ENCODE results near the gene UAP1.
"Not testable (repeated sequence)": the region's sequence is repeated elsewhere in the genome, so short reads cannot be mapped to it uniquely, and the experiment has no call there.

The UAP1 gene

DNA sequence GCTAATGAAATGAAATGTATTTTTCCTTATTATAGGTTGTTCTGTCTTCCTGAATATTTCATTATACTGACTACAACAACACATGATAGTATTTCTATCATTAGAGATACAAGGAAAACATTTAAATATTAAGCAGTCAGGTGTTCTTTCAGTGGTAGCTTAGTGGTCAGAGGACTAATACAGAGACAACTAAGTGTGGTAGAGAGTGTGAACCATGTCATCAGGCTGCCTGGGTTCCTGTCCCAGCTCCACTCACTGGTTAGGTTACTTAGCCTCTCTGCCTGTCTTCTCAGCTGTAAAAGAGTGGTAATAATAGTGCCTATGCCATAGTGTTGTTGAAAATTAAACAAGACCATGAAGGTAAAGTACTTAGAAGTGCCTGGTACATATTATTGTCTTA lies 3.9 kb downstream of the UAP1 start:
- no peak for DNase-seq

DNA sequence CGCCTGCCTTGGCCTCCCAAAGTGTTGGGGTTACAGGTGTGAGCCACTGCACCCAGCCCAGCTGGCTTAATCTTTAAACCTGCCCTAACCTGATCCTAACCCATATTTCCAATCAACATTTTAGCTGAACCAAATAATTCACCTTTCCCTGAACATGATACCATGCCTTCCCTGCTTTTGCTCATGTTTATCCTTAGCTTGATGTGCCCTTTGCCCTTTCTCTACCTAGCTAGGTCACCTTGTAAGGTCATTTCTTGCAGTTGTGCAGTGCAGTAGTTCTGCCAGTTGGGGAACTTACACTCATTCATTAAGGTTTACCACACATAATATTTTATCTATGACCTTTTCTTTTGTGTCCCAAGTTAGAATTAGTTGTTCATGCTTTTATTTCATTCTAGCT lies 5.3 kb downstream of the UAP1 start:
- no peak for DNase-seq

DNA sequence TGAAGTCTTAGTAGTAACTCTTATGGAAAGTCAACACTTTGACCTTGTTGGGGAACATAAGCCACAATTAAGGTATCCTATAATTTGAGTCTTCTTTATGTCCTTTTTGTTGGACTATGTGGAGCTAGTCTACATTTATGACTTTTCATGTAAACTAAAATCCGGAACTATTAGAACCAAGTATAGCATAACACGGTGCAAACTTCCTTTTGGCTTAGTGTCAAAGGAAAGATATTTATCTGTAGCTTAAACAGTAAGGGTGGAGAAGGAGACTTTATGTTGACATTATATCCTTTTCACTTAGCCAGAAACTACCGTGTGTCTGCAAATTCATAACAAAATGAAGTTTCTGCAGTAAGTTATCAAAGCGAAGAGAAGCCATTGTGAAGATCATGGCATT lies 7.3 kb downstream of the UAP1 start:
- no peak for DNase-seq

DNA sequence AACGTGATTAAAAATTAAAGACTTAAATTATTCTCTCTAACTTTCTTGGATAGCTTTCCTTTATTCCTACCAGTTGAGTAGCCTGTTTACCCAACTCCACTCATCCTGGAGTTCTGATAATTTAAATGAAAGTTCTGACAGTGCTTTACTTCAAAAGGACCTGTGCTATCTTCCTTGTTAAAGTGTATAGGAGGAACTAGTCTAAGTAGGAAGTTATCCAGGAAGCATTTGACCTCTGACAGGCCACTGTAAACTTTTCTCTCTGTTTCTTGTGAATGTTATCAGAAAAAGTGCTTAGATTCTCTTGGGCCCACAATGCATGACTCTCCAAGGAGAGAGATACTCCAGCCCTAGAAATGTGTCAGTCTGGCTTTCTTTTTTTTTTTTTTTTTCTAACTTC lies 9.2 kb downstream of the UAP1 start:
- no peak for DNase-seq

DNA sequence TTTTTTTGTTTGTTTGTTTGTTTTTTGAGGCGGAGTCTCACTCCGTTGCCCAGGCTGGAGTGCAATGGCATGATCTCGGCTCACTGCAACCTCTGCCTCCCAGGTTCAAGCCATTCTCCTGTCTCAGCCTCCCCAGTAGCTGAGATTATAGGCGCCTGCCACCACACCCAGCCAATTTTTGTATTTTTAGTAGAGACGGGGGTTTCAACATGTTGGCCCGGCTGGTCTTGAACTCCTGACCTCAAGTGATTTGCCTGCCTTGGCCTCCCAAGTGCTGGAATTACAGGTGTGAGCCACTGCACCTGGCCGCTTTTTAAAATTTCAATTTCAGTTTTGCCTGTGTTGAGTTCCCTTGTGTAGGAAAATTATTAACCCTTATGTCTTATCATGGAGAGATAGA lies 9.6 kb downstream of the UAP1 start:
- not testable (repeated sequence) for DNase-seq

DNA sequence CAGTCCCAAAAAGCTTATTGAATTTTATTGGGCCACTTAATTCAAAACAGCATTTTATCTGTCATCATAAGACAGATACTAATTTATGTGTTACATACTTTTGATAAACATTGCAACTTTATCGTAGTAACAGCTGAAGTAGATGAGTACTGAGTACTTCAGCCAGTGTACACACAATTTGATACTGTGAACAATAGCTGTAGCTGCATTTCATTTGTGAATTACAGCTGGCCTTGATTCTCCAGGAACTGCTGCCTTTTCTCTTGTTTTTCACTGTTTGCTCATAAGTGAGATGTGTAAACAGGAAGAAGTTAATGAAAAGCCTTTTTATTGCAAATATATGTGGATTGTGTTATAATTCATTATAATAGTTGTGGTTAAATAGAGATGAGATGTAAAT lies 10.2 kb downstream of the UAP1 start:
- DNase-seq = no peak

DNA sequence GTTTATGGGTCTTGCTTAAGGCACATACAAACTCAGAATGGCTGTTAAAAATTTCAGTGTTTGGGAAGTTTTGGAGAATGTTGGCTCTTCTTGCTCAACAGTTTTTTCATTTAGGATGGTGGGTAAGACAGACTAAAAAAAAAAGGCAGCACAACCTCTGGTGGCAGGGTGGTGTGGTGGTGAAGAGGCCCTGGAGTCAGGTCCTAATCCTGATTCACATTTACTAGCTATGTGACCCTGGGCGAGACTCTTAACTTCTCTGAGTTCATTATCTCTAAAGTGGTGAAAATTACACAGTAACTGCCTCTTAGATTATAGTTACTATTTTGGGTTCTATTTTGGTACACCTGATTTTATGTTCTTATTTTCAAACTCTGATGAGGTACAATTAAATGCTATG lies 11.6 kb downstream of the UAP1 start:
- no peak for DNase-seq

DNA sequence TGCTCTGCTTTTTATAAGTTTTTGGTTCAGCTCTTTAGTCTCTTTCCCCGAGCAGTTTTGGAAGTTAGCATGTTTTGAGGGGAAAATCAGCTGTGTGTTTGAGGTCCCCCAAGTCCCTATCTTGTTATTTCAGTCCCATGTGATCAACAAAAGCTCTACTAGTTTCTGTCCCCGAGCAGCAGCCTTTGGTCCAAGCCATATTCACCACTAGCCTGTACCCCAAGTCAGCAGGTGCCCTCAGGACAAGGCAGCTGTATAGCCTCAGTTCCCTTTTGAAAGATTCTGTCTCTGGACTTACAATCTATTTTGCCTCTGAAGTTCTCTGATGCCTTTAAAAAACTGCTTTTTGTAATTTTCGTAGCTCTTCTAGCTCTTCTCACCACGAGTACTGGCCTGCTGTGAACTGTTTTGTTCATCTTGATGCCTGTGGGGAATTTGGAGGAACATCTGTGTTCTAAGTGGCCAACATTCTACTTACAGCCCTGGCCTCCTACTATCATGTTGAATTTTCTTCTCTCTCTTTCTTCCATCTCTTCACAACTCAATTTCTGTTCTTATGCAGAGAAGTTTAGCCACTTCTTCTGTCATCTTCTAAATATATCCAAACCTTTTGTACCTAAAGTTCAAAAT lies 16.7 kb downstream of the UAP1 start:
- DNase-seq = no peak

DNA sequence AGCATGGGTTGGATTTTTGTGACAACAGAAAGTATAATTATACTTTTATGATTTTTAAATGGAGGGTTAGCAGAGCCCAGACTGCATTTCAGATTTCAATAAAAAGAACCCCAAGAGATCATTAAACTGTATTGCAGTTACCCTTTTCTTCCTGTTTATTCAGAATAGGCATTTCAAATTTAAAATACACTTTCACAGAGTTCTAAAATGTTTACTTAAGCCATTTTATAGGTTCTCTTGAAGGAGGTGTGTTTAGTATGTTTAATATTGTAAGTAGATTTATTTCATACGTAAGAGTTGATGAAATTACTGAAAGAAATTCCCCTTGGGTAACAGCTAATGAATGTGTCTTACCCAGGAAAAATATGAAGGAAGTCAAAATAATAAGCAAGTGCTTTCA lies 17.4 kb downstream of the UAP1 start:
- no peak for DNase-seq

DNA sequence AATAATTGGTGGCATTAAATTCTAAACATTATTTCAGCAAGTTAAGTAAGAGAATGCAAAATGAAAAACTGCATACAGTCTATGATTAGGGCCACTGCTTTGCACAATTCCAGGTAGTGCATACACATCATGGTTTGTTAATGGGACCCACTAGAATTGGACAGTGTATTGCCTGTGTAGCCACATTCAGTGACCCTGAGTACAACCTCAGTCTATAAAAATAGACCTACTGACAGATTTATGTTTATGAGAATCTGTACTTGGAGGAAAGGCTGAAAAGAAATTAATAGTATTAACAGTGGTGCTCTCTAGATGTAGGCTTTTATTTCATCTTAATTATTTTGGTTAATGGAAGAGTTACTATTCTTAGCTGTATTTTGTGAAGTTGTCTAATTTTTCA lies 18.8 kb downstream of the UAP1 start:
- no peak for DNase-seq

DNA sequence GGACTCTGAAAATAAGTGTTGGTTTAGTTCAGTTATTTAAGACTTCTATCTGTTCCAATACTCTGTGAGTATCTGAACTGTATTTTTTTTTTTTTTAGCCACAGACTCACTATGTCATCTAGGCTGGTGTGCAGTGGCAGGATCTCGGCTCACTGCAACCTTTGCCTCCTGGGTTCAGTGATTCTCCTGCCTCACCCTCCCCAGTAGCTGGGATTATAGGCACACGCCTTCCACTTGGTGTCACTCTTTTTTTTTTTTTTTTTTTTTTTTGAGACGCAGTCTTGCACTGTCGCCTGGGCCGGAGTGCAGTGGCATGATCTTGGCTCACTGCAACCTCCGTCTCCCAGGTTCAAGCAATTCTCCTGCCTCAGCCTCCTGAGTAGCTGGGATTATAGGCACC lies 21.4 kb downstream of the UAP1 start:
- not testable (repeated sequence) for DNase-seq

DNA sequence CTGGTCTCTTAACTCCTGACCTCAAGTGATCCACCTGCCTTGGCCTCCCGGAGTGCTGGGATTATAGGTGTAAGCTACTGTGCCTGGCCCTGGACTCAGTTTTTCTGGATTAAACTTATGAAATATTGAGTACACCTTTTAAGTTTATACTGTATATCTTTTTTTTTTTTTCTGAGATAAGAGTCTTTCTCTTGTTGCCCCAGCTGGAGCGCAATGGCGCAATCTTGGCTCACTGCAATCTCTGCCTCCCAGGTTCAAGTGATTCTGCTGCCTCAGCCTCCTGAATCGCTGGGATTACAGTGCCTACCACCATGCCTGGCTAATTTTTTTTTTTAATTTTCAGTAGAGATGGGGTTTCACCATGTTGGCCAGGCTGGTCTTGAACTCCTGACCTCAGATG lies 23.6 kb downstream of the UAP1 start:
- not testable (repeated sequence) for DNase-seq

DNA sequence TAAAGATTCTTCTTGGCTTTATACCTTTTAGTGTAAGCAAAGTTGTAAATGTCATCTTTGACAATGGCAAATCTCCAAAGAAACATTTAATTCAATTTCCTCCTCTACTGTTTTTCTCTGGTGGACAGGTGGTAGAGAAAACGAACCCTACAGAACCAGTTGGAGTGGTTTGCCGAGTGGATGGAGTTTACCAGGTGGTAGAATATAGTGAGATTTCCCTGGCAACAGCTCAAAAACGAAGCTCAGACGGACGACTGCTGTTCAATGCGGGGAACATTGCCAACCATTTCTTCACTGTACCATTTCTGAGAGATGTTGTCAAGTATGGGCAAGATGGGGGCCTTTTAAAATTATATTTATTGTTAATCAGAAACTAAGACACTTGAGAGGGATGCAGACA lies 25.8 kb downstream of the UAP1 start:
- no peak for DNase-seq

DNA sequence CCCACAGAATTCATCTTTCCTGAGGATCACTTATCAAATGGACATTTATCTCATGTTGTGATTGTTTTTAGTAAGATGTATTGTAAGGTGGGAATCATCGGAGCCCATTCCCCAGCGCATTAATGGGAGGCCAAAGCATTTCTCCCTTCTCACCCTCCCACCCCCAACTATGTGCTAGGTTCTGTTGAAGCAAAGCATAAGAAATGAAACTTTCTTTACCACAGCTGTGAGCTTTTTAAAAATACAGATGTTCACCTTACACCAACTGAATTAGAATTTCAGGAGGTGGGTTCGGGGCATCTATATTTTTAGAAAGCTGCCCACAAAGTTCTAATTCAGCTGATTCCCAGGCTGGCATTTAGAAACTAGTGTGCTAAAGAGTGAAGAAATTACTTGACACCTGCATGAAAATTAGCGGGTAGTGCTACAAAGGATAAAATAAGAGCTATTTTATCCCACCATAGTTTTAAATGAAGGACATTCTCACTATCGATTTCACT lies 26.3 kb downstream of the UAP1 start:
- no peak for DNase-seq

DNA sequence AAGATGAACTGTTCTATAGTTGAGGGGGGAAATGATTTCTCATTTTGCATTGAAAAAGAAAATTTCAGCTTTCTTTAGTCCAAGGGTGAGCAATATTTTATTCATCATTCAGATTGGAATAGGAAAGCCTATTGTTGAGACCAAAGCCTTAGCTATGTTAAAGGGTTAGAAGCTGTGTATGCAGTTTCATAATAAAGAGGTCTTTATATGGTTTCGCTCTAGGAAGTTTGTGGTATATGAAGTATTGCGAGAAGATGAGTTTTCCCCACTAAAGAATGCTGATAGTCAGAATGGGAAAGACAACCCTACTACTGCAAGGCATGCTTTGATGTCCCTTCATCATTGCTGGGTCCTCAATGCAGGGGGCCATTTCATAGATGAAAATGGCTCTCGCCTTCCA lies 28.6 kb downstream of the UAP1 start:
- no peak for DNase-seq

DNA sequence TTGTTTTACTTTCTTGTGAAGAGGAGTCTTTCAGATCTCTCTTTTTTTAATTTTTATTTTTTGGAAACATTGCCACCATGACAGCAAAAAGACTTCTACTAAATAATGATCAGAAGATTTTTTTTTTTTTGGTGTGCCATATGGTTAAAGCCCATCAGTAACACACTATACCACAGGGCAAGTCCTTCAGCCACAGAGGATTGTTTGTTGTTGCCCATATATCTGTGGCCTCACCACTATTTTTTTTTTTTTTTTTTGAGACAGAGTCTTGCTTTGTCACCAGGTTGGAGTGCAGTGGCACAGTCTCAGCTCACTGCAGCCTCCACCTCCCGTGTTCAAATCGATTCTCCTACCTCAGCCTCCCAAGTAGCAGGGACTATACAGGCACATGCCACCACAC lies 29.2 kb downstream of the UAP1 start:
- no peak for DNase-seq

DNA sequence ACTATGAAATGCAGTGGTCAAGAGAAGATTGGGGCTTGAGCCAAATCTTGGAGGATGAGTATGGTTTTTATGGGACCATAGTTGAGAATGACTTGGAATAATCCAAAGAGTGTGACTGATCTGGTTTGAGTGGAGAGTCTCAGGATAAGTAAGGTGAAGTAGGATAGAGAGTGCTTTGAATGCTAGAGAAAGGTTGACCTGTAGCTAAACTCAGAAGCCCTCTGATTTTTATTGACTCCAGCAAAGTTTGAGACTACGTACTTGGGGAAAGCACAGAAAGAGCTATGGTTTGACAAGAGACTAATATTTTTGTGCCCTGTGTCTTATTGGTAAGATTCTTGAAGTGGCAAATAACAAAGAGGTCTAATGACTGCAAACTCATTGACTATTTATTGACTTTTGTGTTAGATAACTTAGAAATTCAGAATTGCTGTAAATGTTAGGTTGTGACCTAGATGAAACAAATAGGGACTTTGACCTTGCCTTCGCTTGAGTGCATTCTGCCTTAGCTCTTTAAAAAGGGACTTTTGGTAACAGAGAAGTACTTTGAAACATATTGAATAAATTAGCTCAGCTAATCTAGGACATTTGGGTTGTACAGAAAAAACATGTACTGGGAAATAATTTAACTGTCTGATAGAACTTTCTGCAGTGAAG lies 35.1 kb downstream of the UAP1 start:
- DNase-seq = no peak

DNA sequence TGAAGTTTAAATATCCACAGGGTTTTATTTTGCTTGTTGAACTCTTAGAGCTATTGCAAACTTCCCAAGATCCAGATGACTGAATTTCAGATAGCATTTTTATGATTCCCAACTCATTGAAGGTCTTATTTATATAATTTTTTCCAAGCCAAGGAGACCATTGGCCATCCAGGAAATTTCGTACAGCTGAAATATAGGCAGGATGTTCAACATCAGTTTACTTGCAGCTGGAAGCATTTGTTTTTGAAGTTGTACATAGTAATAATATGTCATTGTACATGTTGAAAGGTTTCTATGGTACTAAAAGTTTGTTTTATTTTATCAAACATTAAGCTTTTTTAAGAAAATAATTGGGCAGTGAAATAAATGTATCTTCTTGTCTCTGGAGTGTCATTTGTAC lies 37.9 kb downstream of the UAP1 start:
- no peak for DNase-seq

DNA sequence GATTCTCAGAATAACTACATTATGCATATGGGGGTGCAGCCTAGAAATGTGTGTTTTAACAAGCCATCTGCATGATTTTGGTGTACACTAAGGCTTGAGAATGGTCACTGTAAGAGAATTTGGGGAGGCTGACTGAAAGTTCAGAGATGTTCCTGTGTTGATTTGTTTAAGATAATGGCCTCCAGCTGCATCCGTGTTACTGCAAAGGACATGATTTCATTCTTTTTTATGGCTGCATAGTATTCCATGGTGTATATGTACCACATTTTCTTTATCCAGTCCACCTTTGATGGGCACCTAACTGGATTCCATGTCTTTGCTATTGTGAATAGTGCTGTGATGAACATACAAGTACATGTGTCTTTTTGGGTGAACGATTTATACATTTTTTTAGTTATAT lies 41.6 kb downstream of the UAP1 start:
- DNase-seq = not testable (repeated sequence)

DNA sequence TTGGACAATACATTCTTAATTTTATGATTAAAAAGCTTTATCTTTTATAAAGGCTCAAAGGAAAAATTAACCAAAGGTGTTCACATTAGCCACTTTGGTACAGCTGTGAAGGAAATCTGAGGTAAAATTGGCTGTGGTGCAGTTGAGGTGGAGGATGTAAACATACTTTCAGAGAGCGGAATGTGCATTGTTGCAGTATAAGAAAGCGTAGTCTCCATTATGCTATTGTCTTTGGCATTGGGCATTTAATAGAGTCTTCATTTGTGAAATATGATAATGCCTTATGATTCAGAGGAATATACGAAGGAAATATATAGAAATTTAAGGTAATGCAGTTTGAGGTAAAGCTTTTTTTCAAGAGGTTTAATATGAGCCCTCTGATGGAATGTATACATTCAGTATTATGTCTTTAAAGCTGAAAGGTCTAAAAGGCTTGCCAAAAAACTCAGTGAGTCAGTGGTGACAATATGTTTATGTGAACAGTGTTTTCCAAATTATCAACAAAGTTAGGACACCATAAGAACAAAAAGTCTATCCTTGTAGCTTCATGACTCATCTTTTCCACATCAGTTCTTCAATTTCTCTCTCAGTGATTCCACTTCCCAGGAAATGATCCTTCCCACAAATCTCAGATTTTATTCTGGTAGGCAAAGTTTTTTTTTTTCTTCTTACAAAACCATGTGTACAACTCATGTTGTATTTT lies 43.9 kb downstream of the UAP1 start:
- no peak for DNase-seq

DNA sequence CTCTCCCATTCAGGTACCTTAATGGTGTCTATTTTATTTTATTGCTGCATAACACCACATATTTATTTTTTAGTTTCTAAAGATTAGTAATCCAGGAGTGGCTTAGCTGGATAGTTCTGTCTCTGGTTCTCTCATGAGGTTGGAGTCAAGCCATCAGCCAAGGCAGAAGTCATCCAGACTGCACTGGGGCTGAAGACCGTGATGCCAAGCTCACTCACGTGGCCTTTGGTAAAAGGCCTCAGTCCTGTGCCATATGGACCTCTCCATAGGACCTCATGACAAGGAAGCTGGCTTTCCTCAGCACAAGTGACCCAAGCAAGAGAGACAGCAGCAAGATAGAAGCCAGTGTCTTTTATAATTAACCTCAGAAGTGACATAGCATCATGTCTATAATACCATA lies 47.8 kb downstream of the UAP1 start:
- DNase-seq = no peak

DNA sequence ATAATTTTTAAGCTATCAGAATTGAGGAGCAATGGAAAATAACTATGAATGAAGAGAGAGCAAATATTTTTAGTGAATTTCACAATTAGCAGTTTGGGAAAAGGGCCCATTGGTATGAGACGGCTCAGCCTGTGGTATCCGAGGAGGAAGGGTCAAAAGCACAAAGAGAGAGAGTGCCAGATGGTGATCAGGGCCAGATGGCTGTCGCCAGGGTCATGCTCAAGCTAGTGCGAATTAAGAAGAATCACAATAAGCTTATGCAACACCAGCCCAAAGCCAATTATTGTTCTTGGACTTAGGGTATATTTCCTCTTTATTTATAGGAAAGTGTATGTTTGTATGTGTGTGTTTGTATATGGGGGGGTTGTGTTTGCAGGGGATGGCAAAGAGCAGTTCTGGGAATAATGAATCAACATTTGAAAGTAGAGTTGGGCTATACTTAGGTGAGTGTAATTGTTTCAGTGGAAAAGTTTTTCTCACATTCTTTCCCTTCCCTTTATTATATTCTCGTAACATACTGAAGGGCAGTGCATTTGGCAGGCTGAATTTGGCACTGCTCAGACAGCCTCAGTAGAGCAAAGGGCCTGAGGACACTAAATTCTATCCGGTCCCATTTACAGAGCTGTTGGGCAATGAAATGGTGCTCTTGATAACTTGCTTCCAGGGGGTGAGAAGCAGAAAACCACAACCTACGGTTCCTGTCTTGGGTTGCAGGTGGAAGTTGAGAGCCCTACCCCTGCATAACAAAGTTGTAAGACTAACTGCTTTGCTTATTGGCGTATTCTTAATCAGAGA lies 51.3 kb downstream of the UAP1 start:
- peak; percentile 49 for DNase-seq

DNA sequence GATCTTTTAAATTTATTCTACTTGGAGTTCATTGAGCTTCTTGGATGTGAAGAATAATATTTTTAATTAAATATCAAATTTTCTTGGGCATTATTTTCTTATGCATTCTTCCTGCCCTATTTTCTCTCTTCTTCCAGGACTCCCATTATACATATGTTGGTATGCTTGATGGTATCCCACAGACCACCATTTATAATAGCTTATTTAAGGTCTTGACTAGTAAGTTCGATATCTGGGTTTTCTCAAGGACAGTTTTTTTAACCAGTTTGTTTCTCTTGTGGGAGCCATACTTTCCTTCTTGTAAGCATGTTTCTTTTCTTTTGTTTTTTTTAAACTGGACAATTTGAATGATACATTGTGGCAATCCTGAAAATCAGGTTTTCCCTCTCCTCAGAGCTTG lies 55.3 kb downstream of the UAP1 start:
- no peak for DNase-seq

DNA sequence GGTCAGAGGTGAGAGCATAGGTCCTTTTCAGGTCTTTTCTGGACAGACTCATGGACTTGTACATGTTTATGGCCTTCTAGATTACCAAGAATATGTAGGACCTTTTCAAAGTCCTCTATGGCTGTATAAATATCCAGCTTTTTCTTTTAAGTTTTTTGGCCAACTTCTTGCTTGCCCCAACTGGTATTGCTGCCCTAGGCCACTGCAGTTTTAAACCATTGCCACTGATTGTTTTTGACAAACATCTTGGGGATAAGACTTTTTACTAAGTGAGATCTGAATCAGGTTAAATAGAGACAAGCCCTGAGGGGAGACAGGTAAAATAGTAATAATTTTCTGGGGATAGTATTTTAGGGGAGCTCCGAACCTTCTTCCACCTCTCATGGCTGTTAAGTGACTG lies 56.0 kb downstream of the UAP1 start:
- DNase-seq = no peak

Measured in eye (tissue), 1 donor.